PFSK-1 (cell line): ENCODE data around the gene TXNDC15. TPM values are rescaled to one million over a fixed set of nuclear protein-coding genes. Genes with fewer than 3 reads are reported as not detected.
A peak's percentile ranks its signal among the peaks of the same experiment; 100 is the strongest.

Source experiments
- FOXP2 ChIP-seq: optimal IDR thresholded peaks from 2 replicates; pipeline ENCODE3; 2011; ENCODE audit warnings: borderline replicate concordance, control low read depth, inconsistent platforms; ENCODE audit not compliant: insufficient read depth; ENCODE audit errors: extremely low read length, extremely low read depth
- POLR2AphosphoS5 ChIP-seq: IDR thresholded peaks from 2 replicates; pipeline ENCODE4 v1.6.1; 2012; ENCODE audit warnings: low read depth, mild to moderate bottlenecking, control low read depth, low read length, moderate library complexity
- SIN3A ChIP-seq: IDR thresholded peaks from 2 replicates; pipeline ENCODE4 v1.6.1; 2012; ENCODE audit warnings: mild to moderate bottlenecking, low read length, moderate library complexity, borderline replicate concordance; ENCODE audit not compliant: insufficient read depth
- TAF1 ChIP-seq: IDR thresholded peaks from 2 replicates; pipeline ENCODE4 v1.6.1; 2012; ENCODE audit warnings: low read length, control low read depth, borderline replicate concordance; ENCODE audit not compliant: insufficient read depth
- polyA plus RNA-seq: library from polyadenylated mRNA; unstranded; fragments of >200 nt; gene quantifications from one replicate; pipeline ENCODE4 v1.2.1, GENCODE V29; 2012; ENCODE audit warnings: low read depth, missing spikeins; ENCODE audit not compliant: insufficient read length
- TF ChIP-seq, protein P1 (sequence below), 2 experiments: IDR thresholded peaks; 2 replicates each; pipeline versions ENCODE4 v1.6.1 to v1.8.0; 2011 to 2012; ENCODE audit warnings: low read depth in 2 of 2, low read length in 2 of 2, control low read depth in 1 of 2, inconsistent platforms in 1 of 2, mild to moderate bottlenecking in 1 of 2, moderate library complexity in 1 of 2; ENCODE audit not compliant: insufficient read depth in 1 of 2

Gene TXNDC15, protein sequence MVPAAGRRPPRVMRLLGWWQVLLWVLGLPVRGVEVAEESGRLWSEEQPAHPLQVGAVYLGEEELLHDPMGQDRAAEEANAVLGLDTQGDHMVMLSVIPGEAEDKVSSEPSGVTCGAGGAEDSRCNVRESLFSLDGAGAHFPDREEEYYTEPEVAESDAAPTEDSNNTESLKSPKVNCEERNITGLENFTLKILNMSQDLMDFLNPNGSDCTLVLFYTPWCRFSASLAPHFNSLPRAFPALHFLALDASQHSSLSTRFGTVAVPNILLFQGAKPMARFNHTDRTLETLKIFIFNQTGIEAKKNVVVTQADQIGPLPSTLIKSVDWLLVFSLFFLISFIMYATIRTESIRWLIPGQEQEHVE
- polyA plus RNA-seq, result 42.8 TPM

DNA sequence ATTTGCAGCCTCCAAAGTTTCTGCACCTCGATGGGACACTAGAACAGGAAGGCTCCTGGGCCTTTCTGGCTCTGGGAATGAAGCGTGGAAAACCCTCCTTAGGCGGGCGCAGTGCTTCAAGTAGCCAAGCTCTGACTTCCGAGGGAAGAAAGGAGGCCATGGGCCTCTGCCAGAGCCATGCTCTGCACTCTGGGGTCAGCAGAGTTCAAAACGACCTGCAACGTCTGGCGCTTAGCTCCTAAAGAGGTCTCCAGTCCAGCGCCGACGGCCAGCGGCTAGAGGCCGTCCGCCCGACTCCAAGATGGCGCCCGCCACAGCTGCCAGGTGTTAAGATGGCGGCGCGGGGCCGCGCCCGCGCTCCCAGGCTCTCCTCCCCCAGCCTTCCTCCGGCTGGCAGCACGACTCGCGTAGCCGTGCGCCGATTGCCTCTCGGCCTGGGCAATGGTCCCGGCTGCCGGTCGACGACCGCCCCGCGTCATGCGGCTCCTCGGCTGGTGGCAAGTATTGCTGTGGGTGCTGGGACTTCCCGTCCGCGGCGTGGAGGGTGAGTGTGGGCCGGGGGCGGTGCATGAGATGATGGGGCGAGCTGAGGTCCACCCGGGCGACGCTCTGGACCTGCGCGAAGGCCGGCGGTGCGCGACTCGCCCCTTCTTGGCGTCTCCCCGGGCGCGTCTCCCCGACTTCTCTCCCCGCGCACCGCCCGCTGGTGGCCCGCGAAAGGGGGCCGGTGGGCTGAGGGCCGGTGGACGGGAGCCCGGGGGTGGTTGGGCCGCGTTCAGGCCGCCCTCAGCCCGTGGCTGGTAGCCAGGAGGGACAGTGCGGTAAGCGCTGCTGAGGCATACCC is at the start of gene TXNDC15:
TSS of gene TXNDC15 (plus strand) at position 385 of the 844 bp plus-strand sequence. CDS start at position 442, 57 bp downstream.
- TF ChIP-seq SIN3A (no peak), POLR2AphosphoS5 (peak; percentile 80), TAF1 (peak; percentile 100), FOXP2 (peak; percentile 56)
- TF ChIP-seq, protein P1, sequence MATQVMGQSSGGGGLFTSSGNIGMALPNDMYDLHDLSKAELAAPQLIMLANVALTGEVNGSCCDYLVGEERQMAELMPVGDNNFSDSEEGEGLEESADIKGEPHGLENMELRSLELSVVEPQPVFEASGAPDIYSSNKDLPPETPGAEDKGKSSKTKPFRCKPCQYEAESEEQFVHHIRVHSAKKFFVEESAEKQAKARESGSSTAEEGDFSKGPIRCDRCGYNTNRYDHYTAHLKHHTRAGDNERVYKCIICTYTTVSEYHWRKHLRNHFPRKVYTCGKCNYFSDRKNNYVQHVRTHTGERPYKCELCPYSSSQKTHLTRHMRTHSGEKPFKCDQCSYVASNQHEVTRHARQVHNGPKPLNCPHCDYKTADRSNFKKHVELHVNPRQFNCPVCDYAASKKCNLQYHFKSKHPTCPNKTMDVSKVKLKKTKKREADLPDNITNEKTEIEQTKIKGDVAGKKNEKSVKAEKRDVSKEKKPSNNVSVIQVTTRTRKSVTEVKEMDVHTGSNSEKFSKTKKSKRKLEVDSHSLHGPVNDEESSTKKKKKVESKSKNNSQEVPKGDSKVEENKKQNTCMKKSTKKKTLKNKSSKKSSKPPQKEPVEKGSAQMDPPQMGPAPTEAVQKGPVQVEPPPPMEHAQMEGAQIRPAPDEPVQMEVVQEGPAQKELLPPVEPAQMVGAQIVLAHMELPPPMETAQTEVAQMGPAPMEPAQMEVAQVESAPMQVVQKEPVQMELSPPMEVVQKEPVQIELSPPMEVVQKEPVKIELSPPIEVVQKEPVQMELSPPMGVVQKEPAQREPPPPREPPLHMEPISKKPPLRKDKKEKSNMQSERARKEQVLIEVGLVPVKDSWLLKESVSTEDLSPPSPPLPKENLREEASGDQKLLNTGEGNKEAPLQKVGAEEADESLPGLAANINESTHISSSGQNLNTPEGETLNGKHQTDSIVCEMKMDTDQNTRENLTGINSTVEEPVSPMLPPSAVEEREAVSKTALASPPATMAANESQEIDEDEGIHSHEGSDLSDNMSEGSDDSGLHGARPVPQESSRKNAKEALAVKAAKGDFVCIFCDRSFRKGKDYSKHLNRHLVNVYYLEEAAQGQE (IDR thresholded peaks at IDR 0.05; ENCODE audit: insufficient read depth in 1 of 2, low read depth in 2 of 2, low read length in 2 of 2), result peak; percentile 45 to 59; a peak in 3 of 4 replicates

DNA sequence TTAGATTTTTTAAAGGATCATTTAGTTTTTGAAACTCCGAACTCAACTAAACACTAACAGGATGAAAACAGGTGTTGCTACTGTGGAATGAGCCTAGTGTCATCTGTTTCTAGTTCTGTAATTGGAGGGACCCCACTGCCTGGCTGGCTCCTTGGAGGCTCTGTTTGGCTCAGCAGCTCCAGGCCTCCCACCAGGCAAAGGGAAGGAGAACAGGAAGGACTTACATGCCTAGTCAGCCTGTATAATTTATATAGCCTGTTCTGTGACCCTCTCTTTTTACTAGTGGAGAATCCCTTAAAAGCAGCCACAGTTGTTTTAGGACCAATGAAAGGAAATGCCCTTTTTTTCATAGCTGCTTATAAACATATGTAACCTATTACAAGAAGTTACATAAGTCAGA is 49.5 kb upstream of the TXNDC15 start:
- TF ChIP-seq TAF1 (no peak), SIN3A (no peak), FOXP2 (no peak), POLR2AphosphoS5 (no peak)
- TF ChIP-seq, protein P1 (IDR thresholded peaks at IDR 0.05; ENCODE audit: insufficient read depth in 1 of 2, low read depth in 2 of 2, low read length in 2 of 2), result no peak

DNA sequence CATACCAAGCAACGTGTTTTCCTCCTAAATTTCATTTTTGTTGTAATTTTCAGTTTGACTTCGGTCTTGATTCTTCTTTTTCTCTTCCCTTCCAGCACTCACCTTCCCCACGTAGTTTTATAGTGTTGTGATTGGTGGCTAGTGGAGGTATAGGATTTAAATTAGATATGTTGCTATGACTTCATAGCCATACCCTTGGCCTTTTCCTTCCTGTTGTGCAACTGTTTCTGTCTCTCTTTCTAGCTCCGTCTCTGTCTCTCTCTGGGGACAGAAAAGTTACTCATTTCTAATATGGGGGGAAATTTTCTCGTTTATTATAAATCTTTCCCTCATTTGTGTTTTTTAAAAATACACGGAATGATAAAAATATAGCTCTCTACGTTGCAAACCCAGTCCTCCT is 49.0 kb upstream of the TXNDC15 start:
- TF ChIP-seq TAF1, result no peak
- no peak for TF ChIP-seq FOXP2
- TF ChIP-seq, protein P1 (IDR thresholded peaks at IDR 0.05; ENCODE audit: insufficient read depth in 1 of 2, low read depth in 2 of 2, low read length in 2 of 2), result no peak
- no peak for TF ChIP-seq POLR2AphosphoS5
- no peak for TF ChIP-seq SIN3A

DNA sequence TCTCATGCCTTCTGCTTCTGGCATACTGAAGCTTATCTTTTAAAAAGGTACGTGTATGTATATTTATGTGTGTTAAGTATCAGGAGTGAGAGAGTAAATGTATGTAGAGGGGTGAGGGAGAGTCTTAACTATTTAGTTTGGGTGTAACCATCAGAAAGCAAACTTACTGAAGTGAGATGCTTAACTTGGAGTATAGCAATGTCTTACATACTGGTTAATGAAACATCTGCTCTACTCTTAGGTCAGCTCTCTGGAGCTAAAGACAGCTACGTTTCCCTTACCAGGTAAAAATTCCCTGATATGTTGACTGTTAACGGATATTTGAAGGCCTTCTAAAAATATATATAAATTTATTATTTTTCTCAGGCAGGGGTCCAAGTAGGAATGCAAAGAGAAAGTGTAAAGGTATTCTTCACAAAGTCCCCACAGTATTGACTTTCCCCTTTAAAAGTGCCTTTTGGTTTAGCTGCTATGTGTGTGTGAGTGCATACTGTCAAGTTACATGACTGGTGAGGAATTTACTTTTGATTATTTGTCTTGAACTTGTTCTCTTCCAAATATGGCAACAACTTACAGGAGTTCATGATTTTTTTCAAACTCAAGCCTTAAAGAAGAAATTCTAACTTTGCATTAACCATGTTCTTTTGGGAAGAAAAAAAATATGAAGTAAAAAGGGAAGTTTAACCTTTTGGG is 40.7 kb upstream of the TXNDC15 start:
- TF ChIP-seq, protein P1 (IDR thresholded peaks at IDR 0.05; ENCODE audit: insufficient read depth in 1 of 2, low read depth in 2 of 2, low read length in 2 of 2), result no peak
- TF ChIP-seq TAF1 (no peak), SIN3A (no peak)
